A549 (cell line): ENCODE measurements around the gene ZNF423.

Experiments
- ATOH8 ChIP-seq: fragments of 250-450 bp; sonication (Bioruptor Pico); IDR thresholded peaks from 2 replicates; pipeline ENCODE4 v1.5.0; 2020; ENCODE audit warnings: low read depth, mild to moderate bottlenecking, moderate library complexity
- CEBPB ChIP-seq, 2 experiments: fragments of >200 bp in 1 of 2; sonication (Bioruptor Twin) in 1 of 2; formaldehyde crosslinking in 1 of 2; IDR thresholded peaks; 2 replicates each; pipeline ENCODE4 v1.6.1; 2012 to 2016
- CTCF ChIP-seq: fragments of >200 bp; sonication (Bioruptor Twin); formaldehyde crosslinking; IDR thresholded peaks from 3 replicates; pipeline ENCODE4 v1.5.1; 2016
- ELK1 ChIP-seq: fragments of 150-350 bp; IDR thresholded peaks from 2 replicates; pipeline ENCODE4 v1.6.1; 2014; ENCODE audit warnings: low read depth, mild to moderate bottlenecking, low read length
- EP300 ChIP-seq, 2 experiments: fragments of >200 bp; sonication (Bioruptor Twin); formaldehyde crosslinking; IDR thresholded peaks; 2 replicates in 1 of 2; 3 replicates in 1 of 2; pipeline ENCODE4 v1.6.1; 2016 to 2017
- GATA3 ChIP-seq: IDR thresholded peaks from 2 replicates; pipeline ENCODE4 v1.6.1; 2012; ENCODE audit warnings: borderline replicate concordance
- JUN ChIP-seq, 2 experiments: fragments of >200 bp; sonication (Bioruptor Twin); formaldehyde crosslinking; IDR thresholded peaks; 2 replicates in 1 of 2; 3 replicates in 1 of 2; pipeline ENCODE4 v1.6.1; 2016 to 2017
- MAX ChIP-seq: IDR thresholded peaks from 2 replicates; pipeline ENCODE4 v1.6.1; 2012
- MAZ ChIP-seq: fragments of 150-350 bp; IDR thresholded peaks from 2 replicates; pipeline ENCODE4 v1.6.1; 2014; ENCODE audit warnings: antibody characterized with exemption, low read depth, low read length, borderline replicate concordance
- MYC ChIP-seq: IDR thresholded peaks from 2 replicates; pipeline ENCODE4 v1.6.1; 2012; ENCODE audit warnings: mild to moderate bottlenecking, inconsistent platforms, low read length, improper control_type of control experiment, borderline replicate concordance
- PBX3 ChIP-seq: IDR thresholded peaks from 2 replicates; pipeline ENCODE4 v1.6.1; 2012
- POLR2A ChIP-seq: IDR thresholded peaks from 2 replicates; pipeline ENCODE4 v1.6.1; 2012; ENCODE audit warnings: mild to moderate bottlenecking, low read length
- RFX5 ChIP-seq: fragments of 450-650 bp; IDR thresholded peaks from 2 replicates; pipeline ENCODE4 v1.7.1; 2014; ENCODE audit warnings: antibody characterized with exemption, mild to moderate bottlenecking, moderate library complexity
- USF2 ChIP-seq: fragments of 450-650 bp; IDR thresholded peaks from 2 replicates; pipeline ENCODE4 v1.6.1; 2014; ENCODE audit warnings: antibody characterized with exemption

GRCh38 chr16:49488336-49488735 lies 367.6 kb downstream of the ZNF423 start:
- TF ChIP-seq RFX5: no peak
- TF ChIP-seq PBX3: no peak
- TF ChIP-seq POLR2A: no peak
- TF ChIP-seq ATOH8 (CRISPR knock-in tag): no peak
- no peak for TF ChIP-seq CEBPB (IDR thresholded peaks at IDR 0.05)
- TF ChIP-seq EP300 (IDR thresholded peaks at IDR 0.05): no peak
- TF ChIP-seq USF2: no peak
- TF ChIP-seq MAX: no peak
- no peak for TF ChIP-seq CTCF
- no peak for TF ChIP-seq MAZ
- TF ChIP-seq GATA3: no peak
- no peak for TF ChIP-seq JUN (IDR thresholded peaks at IDR 0.05)
- no peak for TF ChIP-seq ELK1
- TF ChIP-seq MYC: no peak
